PFSK-1 (cell line): ENCODE data around the gene ADCK1.

Source experiments
- POLR2AphosphoS5 ChIP-seq: IDR thresholded peaks from 2 replicates; pipeline ENCODE4 v1.6.1; 2012; ENCODE audit warnings: low read depth, mild to moderate bottlenecking, control low read depth, low read length, moderate library complexity
- TAF1 ChIP-seq: IDR thresholded peaks from 2 replicates; pipeline ENCODE4 v1.6.1; 2012; ENCODE audit warnings: low read length, control low read depth, borderline replicate concordance; ENCODE audit not compliant: insufficient read depth
- TF ChIP-seq, protein P1 (sequence below), 2 experiments: IDR thresholded peaks; 2 replicates each; pipeline versions ENCODE4 v1.6.1 to v1.8.0; 2011 to 2012; ENCODE audit warnings: low read depth in 2 of 2, low read length in 2 of 2, control low read depth in 1 of 2, inconsistent platforms in 1 of 2, mild to moderate bottlenecking in 1 of 2, moderate library complexity in 1 of 2; ENCODE audit not compliant: insufficient read depth in 1 of 2

DNA sequence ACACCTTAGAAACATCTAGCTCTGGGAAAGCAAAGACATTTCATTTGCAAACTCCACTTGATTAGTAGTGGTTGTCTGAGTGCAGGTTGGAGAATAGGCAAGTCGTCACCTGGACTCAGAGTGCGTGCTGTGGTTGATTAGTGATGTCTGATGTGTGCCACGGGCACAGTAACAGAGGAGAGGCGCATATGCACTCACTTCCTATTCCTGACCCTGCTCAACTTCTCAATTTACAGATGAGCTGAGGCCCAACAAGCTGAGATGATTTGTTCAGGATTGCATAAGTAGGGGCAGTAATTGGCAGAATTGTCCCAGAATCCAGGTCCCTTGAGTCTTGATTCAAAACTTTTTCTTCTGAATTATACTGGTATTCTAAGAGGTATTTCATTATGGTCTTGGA is 44.9 kb downstream of the ADCK1 start:
- TF ChIP-seq POLR2AphosphoS5 (no peak), TAF1 (no peak)
- TF ChIP-seq, protein P1, sequence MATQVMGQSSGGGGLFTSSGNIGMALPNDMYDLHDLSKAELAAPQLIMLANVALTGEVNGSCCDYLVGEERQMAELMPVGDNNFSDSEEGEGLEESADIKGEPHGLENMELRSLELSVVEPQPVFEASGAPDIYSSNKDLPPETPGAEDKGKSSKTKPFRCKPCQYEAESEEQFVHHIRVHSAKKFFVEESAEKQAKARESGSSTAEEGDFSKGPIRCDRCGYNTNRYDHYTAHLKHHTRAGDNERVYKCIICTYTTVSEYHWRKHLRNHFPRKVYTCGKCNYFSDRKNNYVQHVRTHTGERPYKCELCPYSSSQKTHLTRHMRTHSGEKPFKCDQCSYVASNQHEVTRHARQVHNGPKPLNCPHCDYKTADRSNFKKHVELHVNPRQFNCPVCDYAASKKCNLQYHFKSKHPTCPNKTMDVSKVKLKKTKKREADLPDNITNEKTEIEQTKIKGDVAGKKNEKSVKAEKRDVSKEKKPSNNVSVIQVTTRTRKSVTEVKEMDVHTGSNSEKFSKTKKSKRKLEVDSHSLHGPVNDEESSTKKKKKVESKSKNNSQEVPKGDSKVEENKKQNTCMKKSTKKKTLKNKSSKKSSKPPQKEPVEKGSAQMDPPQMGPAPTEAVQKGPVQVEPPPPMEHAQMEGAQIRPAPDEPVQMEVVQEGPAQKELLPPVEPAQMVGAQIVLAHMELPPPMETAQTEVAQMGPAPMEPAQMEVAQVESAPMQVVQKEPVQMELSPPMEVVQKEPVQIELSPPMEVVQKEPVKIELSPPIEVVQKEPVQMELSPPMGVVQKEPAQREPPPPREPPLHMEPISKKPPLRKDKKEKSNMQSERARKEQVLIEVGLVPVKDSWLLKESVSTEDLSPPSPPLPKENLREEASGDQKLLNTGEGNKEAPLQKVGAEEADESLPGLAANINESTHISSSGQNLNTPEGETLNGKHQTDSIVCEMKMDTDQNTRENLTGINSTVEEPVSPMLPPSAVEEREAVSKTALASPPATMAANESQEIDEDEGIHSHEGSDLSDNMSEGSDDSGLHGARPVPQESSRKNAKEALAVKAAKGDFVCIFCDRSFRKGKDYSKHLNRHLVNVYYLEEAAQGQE (IDR thresholded peaks at IDR 0.05; ENCODE audit: insufficient read depth in 1 of 2, low read depth in 2 of 2, low read length in 2 of 2): no peak
